ENCODE results near the gene SNX8. TPM values are rescaled to one million over a fixed set of nuclear protein-coding genes. Genes with fewer than 3 reads are reported as not detected.

Gene SNX8
- total RNA-seq, 1 experiment from 2014 or later, result 40.6 TPM

- no peaks in the 10 kb centered on the region for H4K20me1 ChIP-seq (ENCODE audit: control insufficient read depth, insufficient read depth, insufficient read length)
- H2BK120ac ChIP-seq (ENCODE audit: low read depth, low read length, poor library complexity, severe bottlenecking), result no peak overlapping the region
- no peak overlapping the region for H3K23ac ChIP-seq (ENCODE audit: insufficient read length, low read depth, low read length)
- H3K79me1 ChIP-seq (ENCODE audit: insufficient read depth, low read depth, low read length, poor library complexity, severe bottlenecking), result peaks cover 5% of the 10 kb centered on the region
- Mint-ChIP-seq H3K4me1 (no peaks in the 10 kb centered on the region), H3K27me3 (ENCODE audit: low read depth) (peaks cover 2% of the 10 kb centered on the region), H3K9me3 (no peaks in the 10 kb centered on the region), H3K4me3 (no peak overlapping the region), H3K27ac (no peak overlapping the region; a peak in 1 of 7 replicates), H3K36me3 (ENCODE audit: insufficient read depth in 1 of 3, low read depth in 3 of 3) (peaks cover 39 to 82% (median 77%) of the 10 kb centered on the region in 3 experiments; a peak in 6 of 7 replicates)
- no peak overlapping the region for H2AK5ac ChIP-seq (ENCODE audit: insufficient read length, low read length)
- H3K27ac ChIP-seq (ENCODE audit: insufficient read length, low read depth, low read length), result no peak overlapping the region
- no peak overlapping the region for H4K8ac ChIP-seq (replicated peaks; ENCODE audit: insufficient read length, low read depth, low read length)
- DNase-seq, result no peak
- no peak overlapping the region for H2BK5ac ChIP-seq (ENCODE audit: insufficient read length, low read length)
- H2BK20ac ChIP-seq (ENCODE audit: low read depth, low read length, poor library complexity, severe bottlenecking), result no peak overlapping the region
- H2AFZ ChIP-seq (ENCODE audit: low read length), result no peak overlapping the region
- no peak overlapping the region for H3K18ac ChIP-seq (ENCODE audit: insufficient read length, low read depth, low read length)
- no peaks in the 10 kb centered on the region for H3K23me2 ChIP-seq (ENCODE audit: insufficient read length, low read depth, low read length, poor library complexity, severe bottlenecking)
- no peak for TF ChIP-seq CTCF (conservative IDR thresholded peaks at IDR 0.05)
- no peak overlapping the region for H3K56ac ChIP-seq (ENCODE audit: insufficient read length, low read depth, low read length)
- no peaks in the 10 kb centered on the region for H3K4me1 ChIP-seq (ENCODE audit: insufficient read depth, low read length)
- no peak overlapping the region for H4K91ac ChIP-seq (ENCODE audit: insufficient read length, low read depth, low read length)
- no peak overlapping the region for H3T11ph ChIP-seq (ENCODE audit: low read length)
- H3K9ac ChIP-seq (ENCODE audit: extremely low read depth, insufficient read length, low read length), result no peak overlapping the region
- no peaks in the 10 kb centered on the region for H3K27me3 ChIP-seq (ENCODE audit: insufficient read depth, low read length)
- no peaks in the 10 kb centered on the region for H3K9me3 ChIP-seq (ENCODE audit: control insufficient read depth, low read depth, low read length)
- no peak overlapping the region for H3K14ac ChIP-seq (ENCODE audit: insufficient read depth, low read length)
- no peak overlapping the region for H3K4ac ChIP-seq (ENCODE audit: low read depth, low read length)
- WGBS (ENCODE audit: extremely low coverage, insufficient read length, low lambda C conversion rate), result no CpG with 5 or more reads among the region's 17 CpGs
- H2BK15ac ChIP-seq (ENCODE audit: low read depth, low read length), result no peak overlapping the region
- no peaks in the 10 kb centered on the region for H3K79me2 ChIP-seq (ENCODE audit: insufficient read depth, low read length)
- H2BK12ac ChIP-seq (ENCODE audit: insufficient read length, low read depth, low read length), result no peak overlapping the region
- H3K4me2 ChIP-seq (ENCODE audit: insufficient read depth, insufficient read length, low read length), result no peak overlapping the region
- no peak overlapping the region for H4K5ac ChIP-seq (ENCODE audit: insufficient read length, low read depth, low read length)
These were observed 93.3 kb downstream of the SNX8 start for GRCh38 chr7:2220954-2221353.

All from H9 (cell line).